GM19239 (cell line): ENCODE data around the gene TMED3.

ENCODE experiments used
- DNase-seq: peaks from one replicate; pipeline ENCODE4 v3.0.0; 2011; ENCODE audit warnings: low spot score; ENCODE audit not compliant: insufficient read length
- FAIRE-seq: peaks from 2 replicates; lab custom pipeline; 2011; peaks lifted over from hg19 to GRCh38; lab: Jason Lieb, UNC

Gene TMED3

GRCh38 chr15:79372428-79372827 is 61.5 kb downstream of the TMED3 start:
- no peak for DNase-seq
- no peak for FAIRE-seq
